H9 (cell line): ENCODE results near the gene CCDC69. TPM values are rescaled to one million over a fixed set of nuclear protein-coding genes. Genes with fewer than 3 reads are reported as not detected.

ENCODE experiments used
- DNase-seq: peaks from one replicate; pipeline ENCODE4 v3.0.0-alpha.2; 2017
- H2AFZ ChIP-seq: one replicate; pipeline ENCODE4 v1.6.1; 2013; ENCODE audit warnings: mild to moderate bottlenecking, low read length, control low read depth, moderate library complexity
- H2AK5ac ChIP-seq: 2 replicates; pipeline ENCODE4 v1.6.1; 2013; ENCODE audit warnings: low read length, control low read depth, mixed read lengths; ENCODE audit not compliant: insufficient read length
- H2BK120ac ChIP-seq: one replicate; pipeline ENCODE4 v1.6.1; 2013; ENCODE audit warnings: low read depth, mild to moderate bottlenecking, low read length, control low read depth, inconsistent platforms; ENCODE audit not compliant: poor library complexity, severe bottlenecking
- H2BK12ac ChIP-seq: 2 replicates; pipeline ENCODE4 v1.6.1; 2013; ENCODE audit warnings: low read length, control low read depth, mixed read lengths, low read depth; ENCODE audit not compliant: insufficient read length
- H2BK15ac ChIP-seq: 2 replicates; pipeline ENCODE4 v1.6.1; 2013; ENCODE audit warnings: low read depth, low read length, control low read depth
- H2BK20ac ChIP-seq: one replicate; pipeline ENCODE4 v1.6.1; 2013; ENCODE audit warnings: low read depth, mild to moderate bottlenecking, low read length, control low read depth, inconsistent platforms; ENCODE audit not compliant: poor library complexity, severe bottlenecking
- H2BK5ac ChIP-seq: 2 replicates; pipeline ENCODE4 v1.6.1; 2013; ENCODE audit warnings: low read length, control low read depth, mixed read lengths; ENCODE audit not compliant: insufficient read length
- H3K14ac ChIP-seq: 2 replicates; pipeline ENCODE4 v1.6.1; 2013; ENCODE audit warnings: low read length, control low read depth; ENCODE audit not compliant: insufficient read depth
- H3K18ac ChIP-seq: 2 replicates; pipeline ENCODE4 v1.6.1; 2013; ENCODE audit warnings: low read depth, mild to moderate bottlenecking, mixed read lengths, low read length, control low read depth; ENCODE audit not compliant: insufficient read length
- H3K23ac ChIP-seq: 2 replicates; pipeline ENCODE4 v1.6.1; 2013; ENCODE audit warnings: low read length, control low read depth, mixed read lengths, low read depth; ENCODE audit not compliant: insufficient read length
- H3K23me2 ChIP-seq: 2 replicates; pipeline ENCODE4 v1.6.1; 2013; ENCODE audit warnings: low read depth, mild to moderate bottlenecking, mixed read lengths, low read length, control low read depth; ENCODE audit not compliant: insufficient read length, poor library complexity, severe bottlenecking
- H3K27ac ChIP-seq: 2 replicates; pipeline ENCODE4 v1.5.1; 2013; ENCODE audit warnings: low read length, control low read depth, mixed read lengths, low read depth; ENCODE audit not compliant: insufficient read length
- H3K27me3 ChIP-seq: 2 replicates; pipeline ENCODE4 v1.6.1; 2013; ENCODE audit warnings: low read length, control low read depth, inconsistent platforms; ENCODE audit not compliant: insufficient read depth
- H3K4ac ChIP-seq: 2 replicates; pipeline ENCODE4 v1.6.1; 2013; ENCODE audit warnings: low read depth, mild to moderate bottlenecking, control low read depth, inconsistent platforms, low read length, moderate library complexity
- H3K4me1 ChIP-seq: 2 replicates; pipeline ENCODE4 v1.6.1; 2013; ENCODE audit warnings: low read length, control low read depth, inconsistent platforms; ENCODE audit not compliant: insufficient read depth
- H3K4me2 ChIP-seq: 2 replicates; pipeline ENCODE4 v1.6.1; 2013; ENCODE audit warnings: low read length, control low read depth, mixed read lengths; ENCODE audit not compliant: insufficient read length, insufficient read depth
- H3K56ac ChIP-seq: 2 replicates; pipeline ENCODE4 v1.6.1; 2013; ENCODE audit warnings: low read depth, mild to moderate bottlenecking, mixed read lengths, low read length, control low read depth; ENCODE audit not compliant: insufficient read length
- H3K79me1 ChIP-seq: 2 replicates; pipeline ENCODE4 v1.6.1; 2013; ENCODE audit warnings: low read depth, mild to moderate bottlenecking, moderate library complexity, low read length, control low read depth, inconsistent platforms; ENCODE audit not compliant: insufficient read depth, poor library complexity, severe bottlenecking
- H3K79me2 ChIP-seq: 2 replicates; pipeline ENCODE4 v1.6.1; 2013; ENCODE audit warnings: low read length, control low read depth, inconsistent platforms; ENCODE audit not compliant: insufficient read depth
- H3K9ac ChIP-seq: 2 replicates; pipeline ENCODE4 v1.6.1; 2013; ENCODE audit warnings: low read length, control low read depth, mixed read lengths; ENCODE audit not compliant: insufficient read length; ENCODE audit errors: extremely low read depth
- H3K9me3 ChIP-seq: one replicate; pipeline ENCODE4 v1.6.1; 2013; ENCODE audit warnings: low read depth, low read length, inconsistent platforms; ENCODE audit not compliant: control insufficient read depth
- H3T11ph ChIP-seq: one replicate; pipeline ENCODE4 v1.6.1; 2013; ENCODE audit warnings: mild to moderate bottlenecking, low read length, control low read depth, inconsistent platforms
- H4K20me1 ChIP-seq: one replicate; pipeline ENCODE4 v1.6.1; 2013; ENCODE audit not compliant: control insufficient read depth, insufficient read length, insufficient read depth
- H4K5ac ChIP-seq: 2 replicates; pipeline ENCODE4 v1.6.1; 2013; ENCODE audit warnings: low read depth, mild to moderate bottlenecking, mixed read lengths, low read length, control low read depth; ENCODE audit not compliant: insufficient read length
- H4K8ac ChIP-seq: replicated peaks from 2 replicates; pipeline ENCODE4 v1.6.1; 2013; ENCODE audit warnings: low read length, control low read depth, mixed read lengths, low read depth; ENCODE audit not compliant: insufficient read length
- H4K91ac ChIP-seq: 2 replicates; pipeline ENCODE4 v1.6.1; 2013; ENCODE audit warnings: low read depth, mild to moderate bottlenecking, moderate library complexity, mixed read lengths, low read length, control low read depth; ENCODE audit not compliant: insufficient read length
- H3K27ac Mint-ChIP-seq, 3 experiments: 2 replicates in 2 of 3; 3 replicates in 1 of 3; pipeline ENCODE4 v1.8.0; 2020 to 2021; ENCODE audit warnings: mixed read lengths in 3 of 3, mild to moderate bottlenecking in 1 of 3, moderate library complexity in 1 of 3
- H3K27me3 Mint-ChIP-seq: 2 replicates; pipeline ENCODE4 v1.8.0; 2021; ENCODE audit warnings: low read depth, mild to moderate bottlenecking, moderate library complexity, mixed read lengths
- H3K36me3 Mint-ChIP-seq, 3 experiments: 2 replicates in 2 of 3; 3 replicates in 1 of 3; pipeline ENCODE4 v1.8.0; 2020 to 2021; ENCODE audit warnings: low read depth in 3 of 3, mixed read lengths in 3 of 3; ENCODE audit not compliant: insufficient read depth in 1 of 3
- H3K4me1 Mint-ChIP-seq, 2 experiments: 2 replicates each; pipeline ENCODE4 v1.8.0; 2020; ENCODE audit warnings: mixed read lengths in 2 of 2
- H3K4me3 Mint-ChIP-seq, 2 experiments: 2 replicates in 1 of 2; 3 replicates in 1 of 2; pipeline ENCODE4 v1.8.0; 2020 to 2021; ENCODE audit warnings: mild to moderate bottlenecking in 2 of 2, mixed read lengths in 2 of 2, moderate library complexity in 1 of 2
- H3K9me3 Mint-ChIP-seq, 2 experiments: 2 replicates in 1 of 2; 3 replicates in 1 of 2; pipeline ENCODE4 v1.8.0; 2020; ENCODE audit warnings: mild to moderate bottlenecking in 2 of 2, mixed read lengths in 2 of 2, moderate library complexity in 1 of 2
- CTCF ChIP-seq: fragments of 200-600 bp; sonication (generic); conservative IDR thresholded peaks from 3 replicates; pipeline ENCODE4 v1.8.0; 2021; ENCODE audit warnings: antibody characterized with exemption, mild to moderate bottlenecking
- WGBS: extraction: QIAGEN DNeasy Blood & Tissue Kit; methylation state at CpG from one replicate; pipeline ENCODE4 v1.1.7; 2013; ENCODE audit warnings: missing lambda C conversion rate, low lambda C conversion rate, mixed read lengths; ENCODE audit not compliant: insufficient read length; ENCODE audit errors: extremely low coverage; 5-methylcytosine and 5-hydroxymethylcytosine counted together
- total RNA-seq: library from RNA; stranded (reverse); gene quantifications from 2 replicates; pipeline ENCODE4 v1.2.1, GENCODE V29; 2021

Gene CCDC69
- total RNA-seq, 1 experiment from 2014 or later = 5.3 TPM

- Histone ChIP-seq H2BK20ac (no peak overlapping the region), H2AK5ac (no peak overlapping the region), H3K4me2 (no peak overlapping the region), H3K56ac (no peak overlapping the region), H3K14ac (no peak overlapping the region), H3K27me3 (no peaks in the 10 kb centered on the region; the same call in 1 of the 2 replicates), H3K79me1 (no peaks in the 10 kb centered on the region), H4K91ac (no peak overlapping the region), H3K4me1 (no peaks in the 10 kb centered on the region), H3K23me2 (peaks cover 9% of the 10 kb centered on the region), H2BK12ac (no peak overlapping the region), H2BK5ac (no peak overlapping the region), H3K23ac (no peak overlapping the region), H3K27ac (no peak overlapping the region), H2BK15ac (no peak overlapping the region), H2AFZ (no peak overlapping the region), H3T11ph (no peak overlapping the region), H4K8ac (no peak overlapping the region), H2BK120ac (no peak overlapping the region), H4K5ac (no peak overlapping the region), H3K79me2 (no peaks in the 10 kb centered on the region), H3K9me3 (no peaks in the 10 kb centered on the region), H3K4ac (no peak overlapping the region), H3K9ac (no peak overlapping the region), H3K18ac (no peak overlapping the region), H4K20me1 (no peaks in the 10 kb centered on the region)
- H3K27me3 Mint-ChIP-seq = no peaks in the 10 kb centered on the region
- H3K4me3 Mint-ChIP-seq = no peak overlapping the region; a peak in 1 of 5 replicates
- TF ChIP-seq CTCF = no peak
- WGBS = no CpG with 5 or more reads among the region's 10 CpGs
- H3K27ac Mint-ChIP-seq = peak overlapping the region in 1 of 3 experiments; percentile 38; a peak in 1 of 7 replicates
- peaks cover 26 to 30% of the 10 kb centered on the region in 2 experiments for H3K4me1 Mint-ChIP-seq
- H3K9me3 Mint-ChIP-seq = no peaks in the 10 kb centered on the region
- DNase-seq = no peak
- H3K36me3 Mint-ChIP-seq = no peaks in the 10 kb centered on the region; a peak in 1 of 7 replicates
Measured at GRCh38 chr5:151250346-151251000, 26.6 kb upstream of the CCDC69 start.
